Tibial nerve (tissue), 4 donors: Measurements from ENCODE around the gene FKBP10.

Experiments used
- EP300 ChIP-seq, 2 donors: sonication (generic); formaldehyde crosslinking; IDR thresholded peaks; one replicate each; pipeline ENCODE4 v1.6.1; 2017; ENCODE audit warnings: antibody characterized with exemption in 2 of 2, mild to moderate bottlenecking in 1 of 2
- POLR2A ChIP-seq, 2 donors: fragments of 450-650 bp; IDR thresholded peaks; one replicate each; pipeline ENCODE4 v1.6.1; 2017; ENCODE audit warnings: antibody characterized with exemption in 2 of 2, mild to moderate bottlenecking in 2 of 2, moderate library complexity in 2 of 2
- TF ChIP-seq, protein P1 (sequence below), 5 experiments: fragments of 200-600 bp in 3 of 5; fragments of 450-650 bp in 2 of 5; sonication (generic) in 3 of 5; IDR thresholded peaks; one replicate each; pipeline ENCODE4 v1.5.1; 2016 to 2019; ENCODE audit warnings: antibody characterized with exemption in 5 of 5, mild to moderate bottlenecking in 3 of 5, moderate library complexity in 2 of 5

DNA sequence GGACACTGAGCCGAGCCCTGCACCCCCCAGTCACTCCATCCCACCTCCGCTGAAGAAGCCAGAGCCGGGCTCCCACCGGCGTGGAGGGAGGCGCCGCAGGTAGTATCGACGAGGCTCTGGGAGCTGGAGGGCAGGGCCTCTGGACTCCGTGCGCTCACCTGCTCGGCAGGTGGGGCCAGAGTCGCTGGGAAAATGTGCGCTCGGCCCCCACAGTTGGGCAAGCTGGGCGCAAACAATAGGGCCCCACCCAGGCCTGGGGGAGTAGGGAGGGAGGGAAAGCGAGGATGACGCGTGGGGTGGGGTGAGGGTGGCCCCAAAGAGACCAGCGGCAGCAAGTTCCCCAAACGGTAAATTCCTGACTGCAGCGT is 27.0 kb upstream of the FKBP10 start:
- TF ChIP-seq, protein P1, sequence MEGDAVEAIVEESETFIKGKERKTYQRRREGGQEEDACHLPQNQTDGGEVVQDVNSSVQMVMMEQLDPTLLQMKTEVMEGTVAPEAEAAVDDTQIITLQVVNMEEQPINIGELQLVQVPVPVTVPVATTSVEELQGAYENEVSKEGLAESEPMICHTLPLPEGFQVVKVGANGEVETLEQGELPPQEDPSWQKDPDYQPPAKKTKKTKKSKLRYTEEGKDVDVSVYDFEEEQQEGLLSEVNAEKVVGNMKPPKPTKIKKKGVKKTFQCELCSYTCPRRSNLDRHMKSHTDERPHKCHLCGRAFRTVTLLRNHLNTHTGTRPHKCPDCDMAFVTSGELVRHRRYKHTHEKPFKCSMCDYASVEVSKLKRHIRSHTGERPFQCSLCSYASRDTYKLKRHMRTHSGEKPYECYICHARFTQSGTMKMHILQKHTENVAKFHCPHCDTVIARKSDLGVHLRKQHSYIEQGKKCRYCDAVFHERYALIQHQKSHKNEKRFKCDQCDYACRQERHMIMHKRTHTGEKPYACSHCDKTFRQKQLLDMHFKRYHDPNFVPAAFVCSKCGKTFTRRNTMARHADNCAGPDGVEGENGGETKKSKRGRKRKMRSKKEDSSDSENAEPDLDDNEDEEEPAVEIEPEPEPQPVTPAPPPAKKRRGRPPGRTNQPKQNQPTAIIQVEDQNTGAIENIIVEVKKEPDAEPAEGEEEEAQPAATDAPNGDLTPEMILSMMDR (IDR thresholded peaks at IDR 0.05) = no peak
- TF ChIP-seq EP300 (IDR thresholded peaks at IDR 0.05) (no peak), POLR2A (IDR thresholded peaks at IDR 0.05) (no peak)
